GM12801 (cell line): ENCODE data around the gene ZNF620.

ENCODE experiments used
- CTCF ChIP-seq: IDR thresholded peaks from one replicate; pipeline ENCODE4 v1.5.1; 2011; ENCODE audit warnings: control low read depth; ENCODE audit not compliant: insufficient read length; ENCODE audit errors: extremely low read depth

The ZNF620 gene

GRCh38 chr3:40511031-40511718, 5.3 kb downstream of the ZNF620 start:
- no peak for TF ChIP-seq CTCF

GRCh38 chr3:40516201-40516600, 10.4 kb downstream of the ZNF620 start:
- no peak for TF ChIP-seq CTCF

GRCh38 chr3:40518067-40518466, 12.2 kb downstream of the ZNF620 start:
- TF ChIP-seq CTCF = no peak

GRCh38 chr3:40518848-40519247, 13.0 kb downstream of the ZNF620 start:
- TF ChIP-seq CTCF = no peak

GRCh38 chr3:40521254-40521653, 15.4 kb downstream of the ZNF620 start:
- TF ChIP-seq CTCF = no peak

- TF ChIP-seq CTCF = no peak
Observed at GRCh38 chr3:40523781-40524180, 17.9 kb downstream of the ZNF620 start.

GRCh38 chr3:40524222-40524567, 18.4 kb downstream of the ZNF620 start:
- no peak for TF ChIP-seq CTCF
